IPS-18a (cell line): Measurements from ENCODE around the gene PPP2R3B.
"Not testable (repeated sequence)": the region's sequence is repeated elsewhere in the genome, so short reads cannot be mapped to it uniquely, and the experiment has no call there.

Experiments used
- H3K27ac ChIP-seq: one replicate; pipeline ENCODE4 v1.5.1; 2013; ENCODE audit warnings: low read length
- H3K27me3 ChIP-seq: one replicate; pipeline ENCODE4 v1.6.1; 2013; ENCODE audit warnings: mild to moderate bottlenecking, low read length; ENCODE audit not compliant: control insufficient read depth, insufficient read depth
- H3K36me3 ChIP-seq: one replicate; pipeline ENCODE4 v1.6.1; 2013; ENCODE audit warnings: low read depth, low read length; ENCODE audit not compliant: control insufficient read depth
- H3K4me1 ChIP-seq: one replicate; pipeline ENCODE4 v1.6.1; 2013; ENCODE audit warnings: low read depth, low read length; ENCODE audit not compliant: control insufficient read depth
- H3K4me3 ChIP-seq: one replicate; pipeline ENCODE4 v1.5.1; 2013; ENCODE audit warnings: low read length
- H3K9ac ChIP-seq: one replicate; pipeline ENCODE4 v1.6.1; 2013; ENCODE audit warnings: mild to moderate bottlenecking, low read length, moderate library complexity
- H3K9me3 ChIP-seq: one replicate; pipeline ENCODE4 v1.6.1; 2013; ENCODE audit warnings: low read depth, low read length; ENCODE audit not compliant: control insufficient read depth

PPP2R3B gene

DNA sequence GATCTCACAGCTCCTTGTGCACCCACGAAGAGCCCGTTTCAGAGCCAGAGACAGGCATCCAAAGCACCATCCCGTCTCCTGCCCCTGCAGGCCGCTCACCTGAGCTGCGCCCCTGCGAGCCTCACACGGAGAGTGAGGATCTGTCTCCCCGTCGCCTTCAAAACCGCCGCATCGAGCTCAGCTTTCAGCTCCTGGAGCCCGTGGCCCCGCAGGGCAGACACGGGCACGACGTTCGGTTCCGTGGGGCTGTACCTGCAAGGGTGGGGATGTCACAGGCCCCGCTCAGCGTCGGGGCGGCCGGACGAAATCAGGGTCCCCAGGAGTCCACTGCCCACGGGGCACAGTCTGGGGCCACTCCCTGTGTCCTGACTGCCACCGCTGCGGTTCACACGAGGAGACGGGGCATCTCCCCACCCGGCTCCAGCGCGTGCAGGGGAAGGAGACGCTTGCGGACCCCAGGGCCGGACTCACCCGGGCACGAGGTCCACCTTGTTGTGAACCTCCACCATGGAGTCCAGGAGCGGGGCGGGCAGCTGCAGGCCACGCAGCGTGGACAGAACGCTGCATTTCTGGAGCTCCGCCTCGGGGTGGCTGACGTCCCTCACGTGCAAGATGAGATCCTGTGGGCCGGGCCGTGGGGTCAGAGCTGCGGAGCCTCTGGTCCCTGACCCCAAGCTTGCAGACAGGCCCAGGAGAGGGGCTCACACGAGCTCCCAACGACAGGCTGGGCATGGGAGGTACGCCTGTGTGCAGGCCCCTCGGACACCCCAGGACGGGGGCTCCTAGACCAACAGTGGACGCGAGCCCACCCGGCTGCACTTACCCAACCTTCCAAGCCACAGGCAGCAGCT is 79.2 kb downstream of the PPP2R3B start:
- Histone ChIP-seq H3K9ac (no peak overlapping the region), H3K4me1 (no peaks in the 10 kb centered on the region), H3K27me3 (no peaks in the 10 kb centered on the region), H3K4me3 (no peak overlapping the region), H3K9me3 (no peaks in the 10 kb centered on the region), H3K36me3 (peaks cover 61% of the 10 kb centered on the region), H3K27ac (no peak overlapping the region)

- not testable (repeated sequence) for H3K9me3 ChIP-seq, H3K4me3 ChIP-seq
- peaks cover 61% of the 10 kb centered on the region for H3K36me3 ChIP-seq
These were observed 80.0 kb downstream of the PPP2R3B start for GRCh38 chrX:306614-307251.

GRCh38 chrX:305781-306613 is 80.7 kb downstream of the PPP2R3B start:
- not testable (repeated sequence) for H3K27ac ChIP-seq, H3K4me1 ChIP-seq, H3K9ac ChIP-seq, H3K4me3 ChIP-seq, H3K27me3 ChIP-seq, H3K9me3 ChIP-seq
- peaks cover 58% of the 10 kb centered on the region for H3K36me3 ChIP-seq

More at GRCh38 chrX:306614-307251, 80.0 kb downstream of the PPP2R3B start:
- not testable (repeated sequence) for H3K27me3 ChIP-seq, H3K27ac ChIP-seq, H3K4me1 ChIP-seq, H3K9ac ChIP-seq

DNA sequence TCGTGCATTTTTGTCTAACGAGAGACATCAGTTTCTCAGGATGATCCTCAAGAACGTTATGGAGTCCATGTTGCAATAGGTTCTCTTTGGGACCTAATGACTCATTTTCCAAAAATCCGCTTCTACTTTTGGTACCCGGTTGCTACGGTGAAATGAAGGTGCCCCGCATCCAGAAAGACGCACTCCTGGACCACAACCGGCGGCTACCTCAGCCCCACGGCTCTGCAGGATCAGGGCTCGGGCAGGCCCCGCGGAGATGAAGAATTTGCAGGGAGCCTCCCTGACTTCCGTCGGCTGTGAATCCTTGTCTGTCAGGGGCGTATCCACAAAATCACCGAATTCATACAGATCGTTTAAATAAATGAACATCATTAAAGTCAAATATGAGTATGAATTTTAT is 83.7 kb downstream of the PPP2R3B start:
- Histone ChIP-seq H3K4me3 (no peak overlapping the region), H3K9ac (no peak overlapping the region), H3K36me3 (peaks cover 64% of the 10 kb centered on the region), H3K9me3 (no peaks in the 10 kb centered on the region), H3K27me3 (no peaks in the 10 kb centered on the region), H3K4me1 (no peaks in the 10 kb centered on the region), H3K27ac (no peak overlapping the region)

- Histone ChIP-seq H3K27ac (no peak overlapping the region), H3K36me3 (peaks cover 49% of the 10 kb centered on the region), H3K9me3 (no peaks in the 10 kb centered on the region), H3K4me1 (no peaks in the 10 kb centered on the region), H3K27me3 (no peaks in the 10 kb centered on the region), H3K9ac (no peak overlapping the region), H3K4me3 (no peak overlapping the region)
These were observed 86.4 kb downstream of the PPP2R3B start for GRCh38 chrX:300334-300733.

- Histone ChIP-seq H3K36me3 (peaks cover 59% of the 10 kb centered on the region), H3K27me3 (no peaks in the 10 kb centered on the region), H3K4me3 (no peak overlapping the region)
These were observed 87.7 kb downstream of the PPP2R3B start for GRCh38 chrX:298993-299392.

GRCh38 chrX:295136-295535 is 91.6 kb downstream of the PPP2R3B start:
- Histone ChIP-seq H3K36me3 (peaks cover 65% of the 10 kb centered on the region), H3K9me3 (no peaks in the 10 kb centered on the region), H3K27ac (no peak overlapping the region), H3K9ac (no peak overlapping the region), H3K4me1 (no peaks in the 10 kb centered on the region), H3K4me3 (no peak overlapping the region), H3K27me3 (no peaks in the 10 kb centered on the region)

More at GRCh38 chrX:298993-299392, 87.7 kb downstream of the PPP2R3B start:
- Histone ChIP-seq H3K4me1 (no peaks in the 10 kb centered on the region), H3K9me3 (no peaks in the 10 kb centered on the region), H3K27ac (no peak overlapping the region), H3K9ac (no peak overlapping the region)

- Histone ChIP-seq H3K36me3 (peaks cover 68% of the 10 kb centered on the region), H3K9me3 (no peaks in the 10 kb centered on the region), H3K4me3 (no peak overlapping the region)
These were observed 93.5 kb downstream of the PPP2R3B start for GRCh38 chrX:292900-293897.

DNA sequence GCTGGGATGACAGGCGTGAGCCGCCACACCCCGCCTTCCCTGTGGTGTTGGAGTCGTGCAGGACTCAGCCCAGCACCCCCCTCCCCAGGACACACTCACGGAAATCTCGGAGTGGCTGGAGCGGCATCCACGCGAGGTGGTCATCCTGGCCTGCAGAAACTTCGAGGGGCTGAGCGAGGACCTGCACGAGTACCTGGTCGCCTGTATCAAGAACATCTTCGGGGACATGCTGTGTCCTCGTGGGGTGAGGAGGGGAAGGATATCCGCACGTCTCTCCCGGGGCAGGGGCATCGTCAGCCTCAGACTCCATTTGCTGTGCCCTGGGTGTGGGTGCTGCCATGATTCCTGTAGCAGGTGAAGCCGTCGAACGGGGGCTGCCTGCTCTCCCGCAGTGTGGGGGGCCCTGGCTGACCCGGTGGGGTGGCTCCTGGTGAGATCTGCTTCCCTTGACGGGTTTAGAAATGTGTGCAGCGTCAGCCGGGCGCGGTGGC is 95.3 kb downstream of the PPP2R3B start:
- Histone ChIP-seq H3K4me3 (no peak overlapping the region), H3K36me3 (peaks cover 77% of the 10 kb centered on the region), H3K27me3 (no peaks in the 10 kb centered on the region), H3K27ac (no peak overlapping the region), H3K9me3 (no peaks in the 10 kb centered on the region), H3K9ac (no peak overlapping the region), H3K4me1 (no peaks in the 10 kb centered on the region)

More at GRCh38 chrX:292900-293897, 93.5 kb downstream of the PPP2R3B start:
- Histone ChIP-seq H3K27ac (no peak overlapping the region), H3K9ac (no peak overlapping the region), H3K4me1 (no peaks in the 10 kb centered on the region), H3K27me3 (no peaks in the 10 kb centered on the region)

GRCh38 chrX:290476-291166 is 96.1 kb downstream of the PPP2R3B start:
- H3K4me3 ChIP-seq, result no peak overlapping the region
- no peak overlapping the region for H3K27ac ChIP-seq
- H3K36me3 ChIP-seq, result peaks cover 80% of the 10 kb centered on the region
- no peaks in the 10 kb centered on the region for H3K27me3 ChIP-seq
- no peaks in the 10 kb centered on the region for H3K4me1 ChIP-seq
- H3K9ac ChIP-seq, result no peak overlapping the region
- no peaks in the 10 kb centered on the region for H3K9me3 ChIP-seq
